GM12865 (cell line): Measurements from ENCODE around the gene WARS2.

ENCODE experiments used
- DNase-seq: peaks from one replicate; pipeline ENCODE4 v3.0.0; 2010; ENCODE audit warnings: low read depth
- H3K4me3 ChIP-seq: 2 replicates; pipeline ENCODE4 v1.5.1; 2011; ENCODE audit warnings: mild to moderate bottlenecking, low read depth, low read length, control low read depth
- CTCF ChIP-seq: IDR thresholded peaks from 2 replicates; pipeline ENCODE4 v1.5.1; 2011; ENCODE audit warnings: low read length, control low read depth, low read depth, inconsistent platforms; ENCODE audit not compliant: insufficient read depth; ENCODE audit errors: missing control alignments

WARS2 gene

GRCh38 chr1:119147661-119148090, 7.2 kb upstream of the WARS2 start:
- no peak overlapping the region for H3K4me3 ChIP-seq
- no peak for DNase-seq
- TF ChIP-seq CTCF = no peak

- no peak for DNase-seq
- TF ChIP-seq CTCF = no peak
- no peak overlapping the region for H3K4me3 ChIP-seq
Observed at GRCh38 chr1:119146466-119146865, 6.0 kb upstream of the WARS2 start.

- H3K4me3 ChIP-seq = no peak overlapping the region
- DNase-seq = no peak
- TF ChIP-seq CTCF = no peak
Observed at GRCh38 chr1:119144813-119145212, 4.4 kb upstream of the WARS2 start.

GRCh38 chr1:119143706-119144105, 3.3 kb upstream of the WARS2 start:
- DNase-seq = no peak
- TF ChIP-seq CTCF = no peak
- H3K4me3 ChIP-seq = no peak overlapping the region

- H3K4me3 ChIP-seq = peak overlapping the region; percentile 66
Observed at GRCh38 chr1:119141660-119142059, 1.2 kb upstream of the WARS2 start.

GRCh38 chr1:119141020-119141424, 569 bp upstream of the WARS2 start:
- TF ChIP-seq CTCF = peak; percentile 35
- peak; percentile 56 for DNase-seq
- H3K4me3 ChIP-seq = peak overlapping the region; percentile 66

More at GRCh38 chr1:119141660-119142059, 1.2 kb upstream of the WARS2 start:
- no peak for DNase-seq
- TF ChIP-seq CTCF = no peak

GRCh38 chr1:119139857-119140176, 636 bp downstream of the WARS2 start:
- TF ChIP-seq CTCF = no peak
- peak overlapping the region; percentile 66 for H3K4me3 ChIP-seq
- no peak for DNase-seq
